GM23338 (cell line): ENCODE results near the gene CARD16. TPM values are rescaled to one million over a fixed set of nuclear protein-coding genes. Genes with fewer than 3 reads are reported as not detected.

Experiments used
- ATAC-seq: fragments of 200-7000 bp; cut with Tn5 transposase; 3 replicates; pipeline ENCODE4 v1.9.1; 2020
- DNase-seq: peaks from one replicate; pipeline ENCODE4 v3.0.0-alpha.2; 2015; ENCODE audit warnings: low spot score
- H2AFZ ChIP-seq: fragments of 200-600 bp; sonication (generic); 2 replicates; pipeline ENCODE4 v1.8.0; 2016; ENCODE audit warnings: antibody characterized with exemption, mild to moderate bottlenecking, moderate library complexity
- H3F3A ChIP-seq: fragments of 200-600 bp; sonication (generic); replicated peaks from 2 replicates; pipeline ENCODE4 v1.8.0; 2017; ENCODE audit warnings: antibody characterized with exemption, mixed run types, low read depth
- H3K27ac ChIP-seq: fragments of 200-600 bp; sonication (generic); 2 replicates; pipeline ENCODE4 v1.6.1; 2016; ENCODE audit warnings: low read depth
- H3K27me3 ChIP-seq: fragments of 200-600 bp; sonication (generic); 2 replicates; pipeline ENCODE4 v1.8.0; 2016; ENCODE audit warnings: mild to moderate bottlenecking, mixed run types, moderate library complexity; ENCODE audit not compliant: insufficient read depth
- H3K36me3 ChIP-seq: fragments of 200-600 bp; sonication (generic); 2 replicates; pipeline ENCODE4 v1.8.0; 2016; ENCODE audit warnings: mild to moderate bottlenecking; ENCODE audit not compliant: insufficient read depth
- H3K4me1 ChIP-seq: fragments of 200-600 bp; sonication (generic); 2 replicates; pipeline ENCODE4 v1.8.0; 2016; ENCODE audit warnings: mild to moderate bottlenecking, moderate library complexity; ENCODE audit not compliant: insufficient read depth
- H3K4me2 ChIP-seq: fragments of 200-600 bp; sonication (generic); 2 replicates; pipeline ENCODE4 v1.7.1; 2017; ENCODE audit warnings: mixed run types
- H3K4me3 ChIP-seq: fragments of 200-600 bp; sonication (generic); 2 replicates; pipeline ENCODE4 v1.6.1; 2016; ENCODE audit warnings: mixed run types
- H3K79me2 ChIP-seq: fragments of 200-600 bp; sonication (generic); replicated peaks from 2 replicates; pipeline ENCODE4 v1.8.0; 2017; ENCODE audit warnings: mild to moderate bottlenecking; ENCODE audit not compliant: insufficient read depth
- H3K9me2 ChIP-seq: fragments of 200-600 bp; sonication (generic); 2 replicates; pipeline ENCODE4 v1.8.0; 2017; ENCODE audit not compliant: insufficient read depth
- H4K20me1 ChIP-seq: fragments of 200-600 bp; sonication (generic); replicated peaks from 2 replicates; pipeline ENCODE4 v1.8.0; 2017; ENCODE audit warnings: mild to moderate bottlenecking; ENCODE audit not compliant: insufficient read depth
- H3K27ac Mint-ChIP-seq: 2 replicates; pipeline ENCODE4 v1.8.0; 2020; ENCODE audit warnings: inconsistent platforms, mild to moderate bottlenecking, moderate library complexity, mixed read lengths
- H3K27me3 Mint-ChIP-seq: 3 replicates; pipeline ENCODE4 v1.8.0; 2022; ENCODE audit warnings: low read depth, mild to moderate bottlenecking, moderate library complexity, mixed read lengths, inconsistent platforms; ENCODE audit not compliant: insufficient read depth, poor library complexity
- H3K36me3 Mint-ChIP-seq: 3 replicates; pipeline ENCODE4 v1.8.0; 2021; ENCODE audit warnings: low read depth, mild to moderate bottlenecking, inconsistent platforms, moderate library complexity, mixed read lengths
- H3K4me1 Mint-ChIP-seq: 3 replicates; pipeline ENCODE4 v1.8.0; 2020; ENCODE audit warnings: mild to moderate bottlenecking, inconsistent platforms, mixed read lengths
- H3K4me3 Mint-ChIP-seq: 3 replicates; pipeline ENCODE4 v1.8.0; 2021; ENCODE audit warnings: moderate library complexity, mild to moderate bottlenecking, inconsistent platforms, mixed read lengths
- H3K9me3 Mint-ChIP-seq: 3 replicates; pipeline ENCODE4 v1.8.0; 2020; ENCODE audit warnings: moderate library complexity, mild to moderate bottlenecking, inconsistent platforms, mixed read lengths
- CTCF ChIP-seq, 2 experiments: fragments of 200-600 bp in 1 of 2; sonication (generic) in 1 of 2; conservative IDR thresholded peaks; 2 replicates each; pipeline versions ENCODE4 v1.5.1 to v1.6.1; 2016 to 2017; ENCODE audit warnings: antibody characterized with exemption in 2 of 2, low read depth in 2 of 2, mild to moderate bottlenecking in 2 of 2, moderate library complexity in 1 of 2
- EZH2 ChIP-seq: fragments of 200-600 bp; sonication (generic); IDR thresholded peaks from one replicate; pipeline ENCODE4 v1.8.0; 2017; ENCODE audit warnings: antibody characterized with exemption, mild to moderate bottlenecking, low read depth; ENCODE audit not compliant: unreplicated experiment
- EZH2phosphoT487 ChIP-seq: fragments of 200-600 bp; sonication (generic); IDR thresholded peaks from one replicate; pipeline ENCODE4 v1.8.1; 2018; ENCODE audit warnings: antibody characterized with exemption; ENCODE audit not compliant: unreplicated experiment
- JUNB ChIP-seq: IDR thresholded peaks from one replicate; pipeline ENCODE4 v1.6.1; 2016; ENCODE audit warnings: antibody characterized with exemption; ENCODE audit not compliant: unreplicated experiment
- NANOG ChIP-seq: IDR thresholded peaks from 2 replicates; pipeline ENCODE4 v1.6.1; 2016; ENCODE audit warnings: antibody characterized with exemption, borderline replicate concordance
- POLR2AphosphoS5 ChIP-seq: IDR thresholded peaks from 2 replicates; pipeline ENCODE4 v1.6.1; 2016; ENCODE audit warnings: antibody characterized with exemption, low read depth
- REST ChIP-seq: IDR thresholded peaks from one replicate; pipeline ENCODE4 v1.6.1; 2018; ENCODE audit warnings: antibody characterized with exemption; ENCODE audit not compliant: unreplicated experiment
- ZNF331 ChIP-seq: fragments of 250-450 bp; sonication (Bioruptor Pico); IDR thresholded peaks from 2 replicates; pipeline ENCODE4 v1.5.0; 2020; ENCODE audit warnings: low read depth, mild to moderate bottlenecking, moderate library complexity
- polyA plus RNA-seq: library from polyadenylated mRNA; unstranded; fragments of >200 nt; fragmentation: Nextera tagmentation; extraction: Ambion mirVana; gene quantifications from 2 replicates; pipeline ENCODE4 v1.2.1, GENCODE V29; 2016
- total RNA-seq: library from RNA; depleted of rRNA; stranded (reverse); fragments of >200 nt; shearing (Covaris generic); gene quantifications from 2 replicates; pipeline ENCODE4 v1.2.3, GENCODE V29; 2014

CARD16 gene
- total and polyA plus RNA-seq, 2 experiments from 2014 or later, result not detected

GRCh38 chr11:105042178-105042577, 3.0 kb downstream of the CARD16 start (continued):
- TF ChIP-seq REST, result no peak
- no peak for TF ChIP-seq POLR2AphosphoS5
- TF ChIP-seq NANOG, result no peak

- no peaks in the 10 kb centered on the region; the same call in 2 of the 3 replicates for H3K9me3 Mint-ChIP-seq
- Histone ChIP-seq H3F3A (no peaks in the 10 kb centered on the region), H3K4me3 (no peak overlapping the region), H3K4me1 (no peaks in the 10 kb centered on the region; the same call in 1 of the 2 replicates), H3K79me2 (no peaks in the 10 kb centered on the region), H2AFZ (no peak overlapping the region), H3K27ac (no peak overlapping the region), H3K27me3 (no peaks in the 10 kb centered on the region), H3K9me2 (peaks cover 17% of the 10 kb centered on the region), H3K36me3 (no peaks in the 10 kb centered on the region), H4K20me1 (no peaks in the 10 kb centered on the region), H3K4me2 (no peak overlapping the region)
- H3K4me1 Mint-ChIP-seq, result no peaks in the 10 kb centered on the region; the same call in 2 of the 3 replicates
- H3K4me3 Mint-ChIP-seq, result no peak overlapping the region
- peaks cover under 1% of the 10 kb centered on the region for H3K27me3 Mint-ChIP-seq
- H3K36me3 Mint-ChIP-seq, result peaks cover 9% of the 10 kb centered on the region; the same call in 2 of the 3 replicates
- no peak overlapping the region for H3K27ac Mint-ChIP-seq
- ATAC-seq (no peak), DNase-seq (no peak)
- TF ChIP-seq CTCF (conservative IDR thresholded peaks at IDR 0.05; ENCODE audit: low read depth in 2 of 2), result no peak
- no peak for TF ChIP-seq POLR2AphosphoS5
Measured at GRCh38 chr11:105040703-105041102, 4.4 kb downstream of the CARD16 start.

- Histone ChIP-seq H3K9me2 (peaks cover 20% of the 10 kb centered on the region), H3F3A (no peaks in the 10 kb centered on the region), H3K27me3 (no peaks in the 10 kb centered on the region), H3K79me2 (no peaks in the 10 kb centered on the region), H3K27ac (no peak within 1 kb of the TSS), H3K4me1 (no peaks in the 10 kb centered on the region), H3K36me3 (no peaks in the 10 kb centered on the region), H2AFZ (peak within 1 kb of the TSS; percentile 47; the same call in 1 of the 2 replicates), H3K4me2 (no peak within 1 kb of the TSS), H4K20me1 (no peaks in the 10 kb centered on the region), H3K4me3 (no peak within 1 kb of the TSS)
- no peak for ATAC-seq
- DNase-seq, result no peak
- peaks cover 9% of the 10 kb centered on the region; the same call in 2 of the 3 replicates for H3K36me3 Mint-ChIP-seq
- H3K9me3 Mint-ChIP-seq, result no peaks in the 10 kb centered on the region; the same call in 2 of the 3 replicates
- H3K27ac Mint-ChIP-seq, result no peak within 1 kb of the TSS
- peaks cover 3% of the 10 kb centered on the region for H3K27me3 Mint-ChIP-seq
- no peaks in the 10 kb centered on the region; the same call in 2 of the 3 replicates for H3K4me1 Mint-ChIP-seq
- no peak within 1 kb of the TSS for H3K4me3 Mint-ChIP-seq
- TF ChIP-seq JUNB, result no peak
- TF ChIP-seq CTCF (conservative IDR thresholded peaks at IDR 0.05; ENCODE audit: low read depth in 2 of 2), result no peak
- TF ChIP-seq ZNF331, result no peak
- no peak for TF ChIP-seq REST
- TF ChIP-seq POLR2AphosphoS5, result no peak
- no peak for TF ChIP-seq EZH2phosphoT487
- TF ChIP-seq EZH2, result no peak
- no peak for TF ChIP-seq NANOG
Measured at GRCh38 chr11:105034813-105035620, 10.1 kb downstream of the CARD16 start, which contains the start of gene CASP1. Gene CASP1 (minus strand): TSS chr11:105035144. CDS start chr11:105035113, 31 bp downstream.
